GM18498 (cell line): ENCODE measurements around the gene MTCH1.

Source experiments
- ATAC-seq: cut with Tn5 transposase; IDR thresholded peaks from one replicate; pipeline ENCODE4 v1.9.1; 2021; ENCODE audit warnings: mild to moderate bottlenecking, moderate library complexity; ENCODE audit not compliant: unreplicated experiment

Gene MTCH1

GRCh38 chr6:36985808-36986703 lies at the start of gene MTCH1:
Gene MTCH1, minus strand, starts transcription at chr6:36986196. Its CDS starts 23 bp downstream, at chr6:36986173.
- ATAC-seq, result peak; percentile 94

GRCh38 chr6:37033819-37034795 lies 48.1 kb upstream of the MTCH1 start:
- ATAC-seq, result no peak

- peak; percentile 52 for ATAC-seq
Measured at GRCh38 chr6:37033255-37033654, 47.3 kb upstream of the MTCH1 start.

- no peak for ATAC-seq
Measured at GRCh38 chr6:37032239-37032638, 46.2 kb upstream of the MTCH1 start.

GRCh38 chr6:37030599-37030998 lies 44.6 kb upstream of the MTCH1 start:
- no peak for ATAC-seq

GRCh38 chr6:37029249-37029971 lies 43.4 kb upstream of the MTCH1 start:
- no peak for ATAC-seq

GRCh38 chr6:37027811-37028469 lies 41.9 kb upstream of the MTCH1 start:
- no peak for ATAC-seq

- ATAC-seq, result no peak
Measured at GRCh38 chr6:37027036-37027720, 41.2 kb upstream of the MTCH1 start.

- no peak for ATAC-seq
Measured at GRCh38 chr6:37025621-37026466, 39.8 kb upstream of the MTCH1 start.

GRCh38 chr6:37024656-37025337 lies 38.8 kb upstream of the MTCH1 start:
- ATAC-seq, result no peak

GRCh38 chr6:37022135-37022863 lies 36.3 kb upstream of the MTCH1 start:
- no peak for ATAC-seq

- no peak for ATAC-seq
Measured at GRCh38 chr6:37021356-37022129, 35.5 kb upstream of the MTCH1 start.

GRCh38 chr6:37020812-37021211 lies 34.8 kb upstream of the MTCH1 start:
- no peak for ATAC-seq

GRCh38 chr6:37020381-37020780 lies 34.4 kb upstream of the MTCH1 start:
- no peak for ATAC-seq

GRCh38 chr6:37019065-37019450 lies 33.1 kb upstream of the MTCH1 start:
- no peak for ATAC-seq

GRCh38 chr6:37018198-37019064 lies 32.4 kb upstream of the MTCH1 start:
- peak; percentile 94 for ATAC-seq
